Spleen (tissue), 7 donors: ENCODE data around the gene HDAC4.

ENCODE experiments used
- POLR2A ChIP-seq, 3 donors: fragments of 450-650 bp; IDR thresholded peaks; one replicate each; pipeline ENCODE4 v1.5.1; 2017; ENCODE audit warnings: antibody characterized with exemption in 3 of 3, mild to moderate bottlenecking in 1 of 3
- POLR2AphosphoS5 ChIP-seq, 3 donors: sonication (generic); formaldehyde crosslinking; IDR thresholded peaks; one replicate each; pipeline ENCODE4 v1.5.1; 2017; ENCODE audit warnings: antibody characterized with exemption in 3 of 3
- TF ChIP-seq, protein P1 (sequence below), 11 experiments: fragments of 200-600 bp in 7 of 11; fragments of 450-650 bp in 4 of 11; sonication (generic) in 4 of 11; IDR thresholded peaks in 8 of 11; conservative IDR thresholded peaks in 3 of 11; 1 replicate in 7 of 11; 2 replicates in 4 of 11; pipeline versions ENCODE4 v1.4.0 to v1.8.0; 2016 to 2021; ENCODE audit warnings: antibody characterized with exemption in 11 of 11, inconsistent platforms in 4 of 11, mild to moderate bottlenecking in 1 of 11
- donor health status: DM: no; HTN: no; CAD: no; lungs with moderate emphysema.
- donor health status: DM: no; HTN: no; CAD: no.
- donor health status: DM: no; HTN: no; CAD: no.

DNA sequence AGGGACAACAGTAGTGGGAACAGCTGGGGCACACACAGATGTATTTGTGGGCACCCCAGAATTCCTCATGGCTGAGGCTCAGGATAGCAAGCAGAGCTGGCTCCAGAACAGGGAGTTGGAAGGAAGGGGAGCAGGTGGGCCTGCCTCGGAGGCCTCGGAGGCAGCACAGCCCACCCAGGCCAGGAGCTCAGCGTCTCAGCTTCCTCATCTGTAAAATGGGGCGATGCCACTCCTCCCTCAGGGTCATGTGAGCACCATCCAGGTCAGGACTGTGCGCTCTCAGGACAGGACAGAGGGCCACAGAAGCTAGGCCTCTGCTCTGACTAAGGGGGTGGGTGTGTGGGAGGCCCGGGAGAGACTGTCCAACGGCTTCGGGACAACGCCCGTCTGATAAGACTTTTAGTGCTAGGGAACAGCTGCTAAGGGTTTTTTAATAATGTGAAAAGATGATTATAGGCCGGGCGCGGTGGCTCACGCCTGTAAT is 106.2 kb downstream of the HDAC4 start:
- TF ChIP-seq POLR2A (IDR thresholded peaks at IDR 0.05): no peak
- no peak for TF ChIP-seq POLR2AphosphoS5 (IDR thresholded peaks at IDR 0.05)
- TF ChIP-seq, protein P1, sequence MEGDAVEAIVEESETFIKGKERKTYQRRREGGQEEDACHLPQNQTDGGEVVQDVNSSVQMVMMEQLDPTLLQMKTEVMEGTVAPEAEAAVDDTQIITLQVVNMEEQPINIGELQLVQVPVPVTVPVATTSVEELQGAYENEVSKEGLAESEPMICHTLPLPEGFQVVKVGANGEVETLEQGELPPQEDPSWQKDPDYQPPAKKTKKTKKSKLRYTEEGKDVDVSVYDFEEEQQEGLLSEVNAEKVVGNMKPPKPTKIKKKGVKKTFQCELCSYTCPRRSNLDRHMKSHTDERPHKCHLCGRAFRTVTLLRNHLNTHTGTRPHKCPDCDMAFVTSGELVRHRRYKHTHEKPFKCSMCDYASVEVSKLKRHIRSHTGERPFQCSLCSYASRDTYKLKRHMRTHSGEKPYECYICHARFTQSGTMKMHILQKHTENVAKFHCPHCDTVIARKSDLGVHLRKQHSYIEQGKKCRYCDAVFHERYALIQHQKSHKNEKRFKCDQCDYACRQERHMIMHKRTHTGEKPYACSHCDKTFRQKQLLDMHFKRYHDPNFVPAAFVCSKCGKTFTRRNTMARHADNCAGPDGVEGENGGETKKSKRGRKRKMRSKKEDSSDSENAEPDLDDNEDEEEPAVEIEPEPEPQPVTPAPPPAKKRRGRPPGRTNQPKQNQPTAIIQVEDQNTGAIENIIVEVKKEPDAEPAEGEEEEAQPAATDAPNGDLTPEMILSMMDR (IDR thresholded peaks at IDR 0.05 in 8 of 11, conservative IDR thresholded peaks at IDR 0.05 in 3 of 11): no peak
